A549 (cell line): ENCODE results near the gene THBS4.

Experiments
- BHLHE40 ChIP-seq: IDR thresholded peaks from 2 replicates; pipeline ENCODE4 v1.6.1; 2012; ENCODE audit warnings: low read depth, low read length, inconsistent platforms
- CEBPB ChIP-seq, 2 experiments: fragments of >200 bp in 1 of 2; sonication (Bioruptor Twin) in 1 of 2; formaldehyde crosslinking in 1 of 2; IDR thresholded peaks; 2 replicates each; pipeline ENCODE4 v1.6.1; 2012 to 2016
- CTCF ChIP-seq: fragments of >200 bp; sonication (Bioruptor Twin); formaldehyde crosslinking; IDR thresholded peaks from 3 replicates; pipeline ENCODE4 v1.5.1; 2016
- EP300 ChIP-seq, 2 experiments: fragments of >200 bp; sonication (Bioruptor Twin); formaldehyde crosslinking; IDR thresholded peaks; 2 replicates in 1 of 2; 3 replicates in 1 of 2; pipeline ENCODE4 v1.6.1; 2016 to 2017
- HOXA7 ChIP-seq: fragments of 250-450 bp; sonication (Bioruptor Pico); IDR thresholded peaks from 2 replicates; pipeline ENCODE4 v1.5.0; 2020; ENCODE audit warnings: mild to moderate bottlenecking, moderate library complexity
- KDM5A ChIP-seq: fragments of 200-600 bp; sonication (generic); IDR thresholded peaks from 2 replicates; pipeline ENCODE4 v1.6.1; 2016; ENCODE audit warnings: antibody characterized with exemption, mild to moderate bottlenecking
- MYC ChIP-seq: IDR thresholded peaks from 2 replicates; pipeline ENCODE4 v1.6.1; 2012; ENCODE audit warnings: mild to moderate bottlenecking, inconsistent platforms, low read length, improper control_type of control experiment, borderline replicate concordance
- NR3C1 ChIP-seq: fragments of >200 bp; sonication (Bioruptor Twin); formaldehyde crosslinking; IDR thresholded peaks from 3 replicates; pipeline ENCODE4 v1.6.1; 2017
- PBX3 ChIP-seq: IDR thresholded peaks from 2 replicates; pipeline ENCODE4 v1.6.1; 2012
- POLR2A ChIP-seq: IDR thresholded peaks from 2 replicates; pipeline ENCODE4 v1.6.1; 2012; ENCODE audit warnings: mild to moderate bottlenecking, low read length
- RNF2 ChIP-seq: fragments of 200-600 bp; sonication (generic); IDR thresholded peaks from 2 replicates; pipeline ENCODE4 v1.6.1; 2016; ENCODE audit warnings: low read depth, mild to moderate bottlenecking, antibody characterized with exemption, moderate library complexity, borderline replicate concordance
- ZSCAN20 ChIP-seq: fragments of 250-450 bp; sonication (Bioruptor Pico); IDR thresholded peaks from 2 replicates; pipeline ENCODE4 v1.8.0; 2022; ENCODE audit warnings: mild to moderate bottlenecking, moderate library complexity
- TF ChIP-seq, protein P1 (sequence below): IDR thresholded peaks from 2 replicates; pipeline ENCODE4 v1.6.1; 2012
- TF ChIP-seq, protein P2 (sequence below): fragments of 150-350 bp; IDR thresholded peaks from 2 replicates; pipeline ENCODE4 v1.6.1; 2014; ENCODE audit warnings: low read depth, mild to moderate bottlenecking, low read length

DNA sequence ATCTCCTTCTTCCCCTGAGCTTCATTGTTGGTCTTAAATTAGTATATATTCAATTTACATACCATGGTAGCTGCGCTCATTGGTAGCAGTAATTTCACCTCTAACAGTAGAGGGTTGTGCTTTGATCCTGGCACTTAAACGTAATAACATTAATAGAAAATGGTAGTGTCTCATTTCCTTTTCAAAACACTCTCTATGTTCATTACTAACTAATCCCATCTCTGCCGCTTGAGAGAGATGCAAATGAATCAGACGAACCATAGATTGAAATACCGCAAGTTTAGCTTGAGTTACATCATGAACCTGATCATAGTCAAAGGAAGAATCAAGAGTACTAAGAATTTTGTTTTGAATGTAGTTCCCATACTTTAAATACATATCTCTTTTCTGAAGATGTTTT lies 2.2 kb downstream of the THBS4 start:
- TF ChIP-seq PBX3 (no peak), CTCF (no peak), POLR2A (no peak), EP300 (IDR thresholded peaks at IDR 0.05) (no peak), BHLHE40 (no peak), ZSCAN20 (CRISPR knock-in tag) (no peak), RNF2 (no peak), CEBPB (IDR thresholded peaks at IDR 0.05) (no peak), NR3C1 (no peak), HOXA7 (CRISPR knock-in tag) (no peak), KDM5A (no peak), MYC (no peak)
- TF ChIP-seq, protein P1, sequence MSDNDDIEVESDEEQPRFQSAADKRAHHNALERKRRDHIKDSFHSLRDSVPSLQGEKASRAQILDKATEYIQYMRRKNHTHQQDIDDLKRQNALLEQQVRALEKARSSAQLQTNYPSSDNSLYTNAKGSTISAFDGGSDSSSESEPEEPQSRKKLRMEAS, result no peak
- TF ChIP-seq, protein P2, sequence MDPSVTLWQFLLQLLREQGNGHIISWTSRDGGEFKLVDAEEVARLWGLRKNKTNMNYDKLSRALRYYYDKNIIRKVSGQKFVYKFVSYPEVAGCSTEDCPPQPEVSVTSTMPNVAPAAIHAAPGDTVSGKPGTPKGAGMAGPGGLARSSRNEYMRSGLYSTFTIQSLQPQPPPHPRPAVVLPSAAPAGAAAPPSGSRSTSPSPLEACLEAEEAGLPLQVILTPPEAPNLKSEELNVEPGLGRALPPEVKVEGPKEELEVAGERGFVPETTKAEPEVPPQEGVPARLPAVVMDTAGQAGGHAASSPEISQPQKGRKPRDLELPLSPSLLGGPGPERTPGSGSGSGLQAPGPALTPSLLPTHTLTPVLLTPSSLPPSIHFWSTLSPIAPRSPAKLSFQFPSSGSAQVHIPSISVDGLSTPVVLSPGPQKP, result no peak
